Keratinocyte (primary cell): Measurements from ENCODE around the gene CUEDC2. TPM values are rescaled to one million over a fixed set of nuclear protein-coding genes. Genes with fewer than 3 reads are reported as not detected.
A peak's percentile ranks its signal among the peaks of the same experiment; 100 is the strongest.

ENCODE experiments used
- DNase-seq: peaks from one replicate; pipeline ENCODE4 v3.0.0-alpha.2; 2011; ENCODE audit warnings: low read depth, missing footprints, low spot score
- FAIRE-seq: peaks from 2 replicates; lab custom pipeline; 2011; peaks lifted over from hg19 to GRCh38; lab: Jason Lieb, UNC
- H2AFZ ChIP-seq: 2 replicates; pipeline ENCODE4 v1.6.0; 2012; ENCODE audit warnings: low read length, control low read depth, inconsistent platforms; ENCODE audit not compliant: control insufficient read depth
- H3K27ac ChIP-seq: 2 replicates; pipeline ENCODE4 v1.5.1; 2011; ENCODE audit warnings: low read length; ENCODE audit not compliant: control insufficient read depth, insufficient read depth
- H3K27me3 ChIP-seq: 3 replicates; pipeline ENCODE4 v1.6.0; 2011; ENCODE audit warnings: low read length; ENCODE audit not compliant: control insufficient read depth, insufficient read depth; ENCODE audit errors: extremely low read depth
- H3K36me3 ChIP-seq, 2 experiments: 2 replicates in 1 of 2; 3 replicates in 1 of 2; pipeline ENCODE4 v1.5.1; 2011; ENCODE audit warnings: low read length in 2 of 2, mild to moderate bottlenecking in 1 of 2; ENCODE audit not compliant: control insufficient read depth in 2 of 2, insufficient read depth in 2 of 2; ENCODE audit errors: extremely low read depth in 1 of 2
- H3K4me1 ChIP-seq: 3 replicates; pipeline ENCODE4 v1.5.1; 2011; ENCODE audit warnings: low read length; ENCODE audit not compliant: control insufficient read depth, insufficient read depth; ENCODE audit errors: extremely low read depth
- H3K4me2 ChIP-seq: 3 replicates; pipeline ENCODE4 v1.6.0; 2011; ENCODE audit warnings: low read depth, low read length; ENCODE audit not compliant: control insufficient read depth, insufficient read depth; ENCODE audit errors: extremely low read depth
- H3K4me3 ChIP-seq, 3 experiments: fragments of 200-600 bp in 1 of 3; sonication (generic) in 1 of 3; 2 replicates in 2 of 3; 3 replicates in 1 of 3; pipeline ENCODE4 v1.5.1; 2011 to 2016; ENCODE audit warnings: low read length in 3 of 3, mild to moderate bottlenecking in 3 of 3, control low read depth in 2 of 3, inconsistent platforms in 1 of 3, low read depth in 1 of 3, mixed read lengths in 1 of 3, mixed run types in 1 of 3, moderate library complexity in 1 of 3; ENCODE audit not compliant: control insufficient read depth in 2 of 3, insufficient read depth in 2 of 3; ENCODE audit errors: extremely low read depth in 1 of 3
- H3K79me2 ChIP-seq: 2 replicates; pipeline ENCODE4 v1.6.0; 2012; ENCODE audit warnings: low read length; ENCODE audit not compliant: control insufficient read depth, insufficient read depth
- H3K9ac ChIP-seq: 3 replicates; pipeline ENCODE4 v1.6.0; 2011; ENCODE audit warnings: low read length; ENCODE audit not compliant: control insufficient read depth, insufficient read depth; ENCODE audit errors: extremely low read depth
- H3K9me1 ChIP-seq: 3 replicates; pipeline ENCODE4 v1.6.0; 2011; ENCODE audit warnings: low read length; ENCODE audit not compliant: control insufficient read depth, insufficient read depth; ENCODE audit errors: extremely low read depth
- H3K9me3 ChIP-seq: 2 replicates; pipeline ENCODE4 v1.5.1; 2012; ENCODE audit warnings: low read depth, low read length; ENCODE audit not compliant: control insufficient read depth
- H4K20me1 ChIP-seq: 3 replicates; pipeline ENCODE4 v1.6.0; 2011; ENCODE audit warnings: low read length; ENCODE audit not compliant: control insufficient read depth, insufficient read depth; ENCODE audit errors: extremely low read depth
- CTCF ChIP-seq, 3 experiments: IDR thresholded peaks in 1 of 3; conservative IDR thresholded peaks in 1 of 3; optimal IDR thresholded peaks in 1 of 3; 2 replicates in 2 of 3; 3 replicates in 1 of 3; pipeline versions ENCODE3 to v1.5.1; 2011; ENCODE audit warnings: low read length in 3 of 3, mild to moderate bottlenecking in 3 of 3, moderate library complexity in 2 of 3, control low read depth in 1 of 3, inconsistent platforms in 1 of 3; ENCODE audit not compliant: insufficient read depth in 2 of 3; ENCODE audit errors: extremely low read depth in 1 of 3
- EZH2 ChIP-seq: IDR thresholded peaks from one replicate; pipeline ENCODE4 v1.6.1; 2012; ENCODE audit warnings: inconsistent platforms, mild to moderate bottlenecking, low read length, moderate library complexity
- dilution Hi-C: fragments of 300-500 bp; cut with MboI; formaldehyde crosslinking; loops from one replicate; pipeline ENCODE4 v1.7.0; 2020; ENCODE audit warnings: low sequenced_read_pairs; ENCODE audit not compliant: extremely low pct_ligation_motif_present
- polyA plus RNA-seq, 5 experiments: library from polyadenylated mRNA; depleted of rRNA in 3 of 5; stranded (reverse) in 3 of 5; stranded (forward) in 1 of 5; unstranded in 1 of 5; fragments of >200 nt; gene quantifications; 1 replicate in 1 of 5; 2 replicates in 3 of 5; 3 replicates in 1 of 5; pipeline versions ENCODE4 v1.2.1 to v1.2.3, GENCODE V29; 2011 to 2012; ENCODE audit warnings: missing spikeins in 2 of 5, low read depth in 1 of 5, low replicate concordance in 1 of 5

CUEDC2 gene
- polyA plus RNA-seq, 1 donor (not counting 4 experiments of a cell fraction or from before 2014, with no cell fraction given) = 46.6 TPM

DNA sequence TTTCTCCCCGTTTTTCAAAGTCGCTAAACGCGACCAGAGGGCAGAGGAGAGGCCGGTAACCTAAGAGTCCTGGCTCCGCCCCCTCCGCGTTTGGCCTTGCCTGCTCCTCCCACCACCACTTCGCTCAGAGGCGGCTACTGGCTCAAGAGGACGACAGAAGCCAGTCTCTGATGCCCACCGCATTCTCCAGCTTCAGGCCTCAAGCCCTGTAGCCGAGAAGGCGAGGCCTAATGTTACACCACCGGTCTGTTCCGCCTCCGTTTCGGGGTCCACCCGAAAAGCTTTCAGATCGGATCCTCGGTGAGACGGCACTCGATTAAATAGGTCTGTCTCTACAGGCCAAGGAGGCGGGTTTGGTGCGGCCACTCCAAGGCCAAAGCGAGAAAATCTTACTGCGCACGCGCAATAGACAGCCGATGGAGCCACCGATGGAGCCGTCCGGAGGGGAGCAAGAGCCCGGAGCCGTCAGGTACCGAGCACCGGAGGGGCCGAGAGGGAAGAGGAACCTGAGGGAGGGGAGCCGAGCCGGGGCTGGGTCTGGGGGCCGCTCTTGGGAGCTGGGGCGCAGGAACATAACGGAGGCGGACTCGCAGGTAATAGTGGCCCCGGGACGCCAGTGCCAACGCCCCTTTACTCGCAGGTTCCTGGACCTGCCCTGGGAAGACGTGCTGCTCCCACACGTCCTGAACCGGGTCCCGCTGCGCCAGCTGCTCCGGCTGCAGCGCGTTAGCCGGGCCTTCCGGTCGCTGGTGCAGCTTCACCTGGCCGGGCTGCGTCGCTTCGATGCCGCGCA is 11.5 kb downstream of the CUEDC2 start, which contains the start of gene FBXL15:
Gene FBXL15 (plus strand): TSS at position 123 of the 793 bp plus-strand sequence. CDS start 294 bp downstream, at position 417.
- FAIRE-seq (peak; percentile 79), DNase-seq (peak; percentile 66)
- peak within 1 kb of the TSS; percentile 72 for H3K27ac ChIP-seq
- H3K4me2 ChIP-seq = peak within 1 kb of the TSS; percentile 91
- peaks cover 20% of the 10 kb centered on the region for H3K27me3 ChIP-seq
- TF ChIP-seq CTCF (optimal IDR thresholded peaks at IDR 0.05 in 1 of 3, IDR thresholded peaks at IDR 0.05 in 1 of 3, conservative IDR thresholded peaks at IDR 0.05 in 1 of 3; ENCODE audit: extremely low read depth in 1 of 3, insufficient read depth in 2 of 3, low read length in 3 of 3) (no peak), EZH2 (no peak)
- H3K36me3 ChIP-seq = peaks cover 6 to 17% of the 10 kb centered on the region in 2 experiments
- peak within 1 kb of the TSS; percentile 82 for H3K9ac ChIP-seq
- peak within 1 kb of the TSS; percentile 92 for H2AFZ ChIP-seq
- H3K4me3 ChIP-seq = peak within 1 kb of the TSS; percentile 65 to 83 (median 71)
- H4K20me1 ChIP-seq = no peaks in the 10 kb centered on the region
- H3K4me1 ChIP-seq = peaks cover 29% of the 10 kb centered on the region
- H3K79me2 ChIP-seq = peaks cover 3% of the 10 kb centered on the region
- H3K9me1 ChIP-seq = no peaks in the 10 kb centered on the region
- dilution Hi-C loops = no loop called here
- no peaks in the 10 kb centered on the region for H3K9me3 ChIP-seq

- Histone ChIP-seq H3K27me3 (peaks cover 24% of the 10 kb centered on the region), H3K4me3 (peak overlapping the region; percentile 65 to 83 (median 71)), H2AFZ (peak overlapping the region; percentile 92), H3K9me3 (no peaks in the 10 kb centered on the region), H3K79me2 (peaks cover 3% of the 10 kb centered on the region), H4K20me1 (no peaks in the 10 kb centered on the region), H3K9me1 (no peaks in the 10 kb centered on the region), H3K36me3 (peaks cover 6 to 17% of the 10 kb centered on the region in 2 experiments), H3K4me1 (peaks cover 29% of the 10 kb centered on the region), H3K27ac (peak overlapping the region; percentile 72), H3K4me2 (peak overlapping the region; percentile 91), H3K9ac (peak overlapping the region; percentile 82)
- dilution Hi-C loops = no loop called here
- FAIRE-seq (no peak), DNase-seq (no peak)
- no peak for TF ChIP-seq EZH2
Observed at GRCh38 chr10:102420181-102420713, 12.1 kb downstream of the CUEDC2 start.
